GM12891 (cell line): ENCODE data around the gene ZFP36L2.

ENCODE experiments used
- PAX5 ChIP-seq: IDR thresholded peaks from 2 replicates; pipeline ENCODE4 v1.6.1; 2011; ENCODE audit warnings: low read length, moderate library complexity, mild to moderate bottlenecking; ENCODE audit not compliant: insufficient read depth, severe bottlenecking
- POLR2A ChIP-seq: IDR thresholded peaks from 2 replicates; pipeline ENCODE4 v1.6.1; 2011; ENCODE audit warnings: low read depth, low read length, control low read depth
- POLR2AphosphoS5 ChIP-seq: IDR thresholded peaks from 2 replicates; pipeline ENCODE4 v1.6.1; 2011; ENCODE audit warnings: low read depth, low read length, control low read depth
- SPI1 ChIP-seq: IDR thresholded peaks from 2 replicates; pipeline ENCODE4 v1.6.1; 2011; ENCODE audit warnings: low read depth, low read length, control low read depth
- TAF1 ChIP-seq: IDR thresholded peaks from 2 replicates; pipeline ENCODE4 v1.6.1; 2011; ENCODE audit warnings: low read depth, low read length, control low read depth

- no peak for TF ChIP-seq PAX5
- no peak for TF ChIP-seq POLR2A
- TF ChIP-seq SPI1: no peak
- no peak for TF ChIP-seq POLR2AphosphoS5
- no peak for TF ChIP-seq TAF1
Observed at GRCh38 chr2:43186321-43186678, 40.1 kb downstream of the ZFP36L2 start.
